VCaP (cell line): ENCODE results near the gene HOXD10.

Source experiments
- H3K27ac ChIP-seq: fragments of 450-650 bp; 2 replicates; pipeline ENCODE4 v1.5.1; 2017
- TF ChIP-seq, protein P1 (sequence below): fragments of 450-650 bp; conservative IDR thresholded peaks from 2 replicates; pipeline ENCODE4 v1.5.1; 2017; ENCODE audit warnings: mild to moderate bottlenecking, moderate library complexity

HOXD10 gene

DNA sequence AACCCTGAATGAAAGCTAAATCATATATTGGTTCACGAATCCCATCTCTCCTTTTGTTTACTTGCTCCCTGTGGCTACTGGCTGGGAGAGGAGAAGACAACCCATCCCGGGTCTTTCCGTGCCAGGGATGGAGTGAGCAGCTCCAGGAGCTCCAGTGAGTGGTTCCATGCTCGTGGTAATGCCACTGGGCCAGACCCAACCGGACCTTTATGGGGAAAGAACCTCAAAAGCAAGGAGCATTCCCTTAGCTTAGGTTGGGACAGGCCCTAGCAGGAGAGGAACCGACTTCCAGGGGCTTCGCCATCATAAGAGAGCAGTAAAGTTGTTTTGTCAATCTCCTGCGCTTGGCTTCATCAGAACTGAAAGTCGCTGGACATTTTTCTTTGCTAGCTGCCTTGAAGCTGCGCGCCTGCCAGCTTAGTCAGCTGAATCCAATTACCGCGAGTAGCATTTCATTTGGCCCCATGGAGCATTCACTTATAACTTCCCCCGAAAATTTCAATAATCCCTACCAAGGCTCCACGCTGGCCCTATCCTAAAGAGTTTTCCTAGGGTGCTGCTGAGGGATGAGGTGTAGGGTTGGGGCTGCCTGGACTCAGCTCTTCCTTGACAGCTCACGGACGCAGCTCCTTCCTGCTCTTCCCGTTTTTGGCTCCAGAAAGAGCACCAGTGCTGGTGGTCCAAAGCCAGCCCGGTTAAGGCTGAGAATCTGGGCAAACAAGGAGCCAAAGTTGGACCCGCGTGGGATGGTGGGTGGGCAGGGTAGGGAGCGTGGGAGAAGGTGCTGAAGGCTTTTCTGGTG is 45.4 kb downstream of the HOXD10 start:
- TF ChIP-seq, protein P1, sequence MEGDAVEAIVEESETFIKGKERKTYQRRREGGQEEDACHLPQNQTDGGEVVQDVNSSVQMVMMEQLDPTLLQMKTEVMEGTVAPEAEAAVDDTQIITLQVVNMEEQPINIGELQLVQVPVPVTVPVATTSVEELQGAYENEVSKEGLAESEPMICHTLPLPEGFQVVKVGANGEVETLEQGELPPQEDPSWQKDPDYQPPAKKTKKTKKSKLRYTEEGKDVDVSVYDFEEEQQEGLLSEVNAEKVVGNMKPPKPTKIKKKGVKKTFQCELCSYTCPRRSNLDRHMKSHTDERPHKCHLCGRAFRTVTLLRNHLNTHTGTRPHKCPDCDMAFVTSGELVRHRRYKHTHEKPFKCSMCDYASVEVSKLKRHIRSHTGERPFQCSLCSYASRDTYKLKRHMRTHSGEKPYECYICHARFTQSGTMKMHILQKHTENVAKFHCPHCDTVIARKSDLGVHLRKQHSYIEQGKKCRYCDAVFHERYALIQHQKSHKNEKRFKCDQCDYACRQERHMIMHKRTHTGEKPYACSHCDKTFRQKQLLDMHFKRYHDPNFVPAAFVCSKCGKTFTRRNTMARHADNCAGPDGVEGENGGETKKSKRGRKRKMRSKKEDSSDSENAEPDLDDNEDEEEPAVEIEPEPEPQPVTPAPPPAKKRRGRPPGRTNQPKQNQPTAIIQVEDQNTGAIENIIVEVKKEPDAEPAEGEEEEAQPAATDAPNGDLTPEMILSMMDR = no peak

DNA sequence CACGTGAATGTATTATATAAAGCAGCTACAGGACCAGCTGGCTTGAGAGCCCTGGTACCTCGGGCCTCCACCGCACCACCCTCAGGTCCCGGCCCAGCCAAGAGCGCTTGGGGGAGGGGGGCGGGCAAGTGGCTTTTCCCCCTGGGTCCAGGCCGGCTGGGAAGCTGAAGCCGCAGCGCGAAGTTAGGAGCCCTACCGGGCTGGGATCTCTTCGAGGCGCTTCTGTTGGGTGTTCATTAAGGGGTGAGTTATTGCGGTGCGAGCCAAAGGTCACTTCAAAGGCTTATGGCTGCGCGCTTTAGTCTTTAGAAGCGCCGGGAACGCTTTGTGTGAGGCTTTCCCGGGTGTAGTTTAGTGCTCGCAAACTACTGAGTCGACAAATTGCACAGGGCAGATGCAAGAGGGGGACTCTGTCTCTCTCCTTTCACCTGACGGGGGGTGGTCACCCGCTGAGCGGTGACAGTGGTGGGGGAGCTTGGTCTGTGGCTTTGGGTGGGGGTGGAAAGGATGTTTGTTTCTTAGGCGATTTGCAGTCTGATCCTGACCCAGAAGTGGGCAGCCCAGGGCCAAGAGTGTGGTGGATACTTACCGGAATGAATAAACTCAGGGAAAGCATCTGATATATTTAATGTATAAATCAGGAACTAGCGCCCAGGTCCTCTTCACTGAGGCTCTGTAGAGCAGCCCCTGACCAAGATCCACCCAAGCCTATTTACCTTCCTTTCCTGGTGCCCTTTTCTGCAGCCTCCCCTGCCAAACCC is 46.5 kb downstream of the HOXD10 start:
- TF ChIP-seq, protein P1 = no peak
- H3K27ac ChIP-seq = no peak overlapping the region

More for the DNA sequence above, 45.4 kb downstream of the HOXD10 start:
- H3K27ac ChIP-seq = no peak overlapping the region

DNA sequence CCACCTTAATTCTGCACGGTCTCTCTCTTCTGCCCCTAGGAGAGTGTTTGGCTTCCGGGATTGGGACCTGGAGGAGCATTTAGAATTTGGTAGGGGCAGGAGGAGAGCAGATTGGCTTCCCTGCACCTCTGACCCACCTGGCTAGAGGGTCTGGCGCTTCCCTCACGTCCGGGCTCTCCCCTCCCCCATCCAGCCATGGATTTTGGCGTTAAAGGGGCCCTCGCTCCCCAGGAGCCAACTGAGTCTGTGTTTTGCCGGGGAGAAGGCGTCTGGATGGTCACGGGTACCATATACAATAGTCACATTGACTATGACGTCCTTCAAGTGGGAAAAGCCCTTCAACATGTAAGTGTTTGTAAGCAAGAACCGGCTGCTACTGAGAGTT is 47.1 kb downstream of the HOXD10 start:
- TF ChIP-seq, protein P1 = no peak
- no peak overlapping the region for H3K27ac ChIP-seq

DNA sequence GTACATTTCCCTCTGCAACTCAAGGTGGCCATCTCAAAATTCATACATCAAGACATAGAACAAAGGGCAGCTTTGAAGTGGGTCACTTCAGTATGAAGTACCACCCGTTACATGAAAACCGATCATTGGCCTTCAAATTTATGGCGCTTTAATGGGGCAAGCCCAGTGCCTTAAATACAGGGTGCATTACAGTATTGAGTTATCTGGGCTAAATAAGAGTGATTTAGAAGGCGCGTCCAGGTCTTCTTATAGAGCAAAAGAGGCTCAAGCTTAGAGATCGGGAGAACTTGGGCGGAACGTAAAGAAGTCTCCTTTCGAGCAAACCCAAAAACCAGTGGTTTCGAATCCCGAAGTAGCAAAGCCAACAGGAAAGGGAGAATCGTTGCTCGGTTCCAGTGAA is 47.6 kb downstream of the HOXD10 start:
- TF ChIP-seq, protein P1 = no peak
- no peak overlapping the region for H3K27ac ChIP-seq

DNA sequence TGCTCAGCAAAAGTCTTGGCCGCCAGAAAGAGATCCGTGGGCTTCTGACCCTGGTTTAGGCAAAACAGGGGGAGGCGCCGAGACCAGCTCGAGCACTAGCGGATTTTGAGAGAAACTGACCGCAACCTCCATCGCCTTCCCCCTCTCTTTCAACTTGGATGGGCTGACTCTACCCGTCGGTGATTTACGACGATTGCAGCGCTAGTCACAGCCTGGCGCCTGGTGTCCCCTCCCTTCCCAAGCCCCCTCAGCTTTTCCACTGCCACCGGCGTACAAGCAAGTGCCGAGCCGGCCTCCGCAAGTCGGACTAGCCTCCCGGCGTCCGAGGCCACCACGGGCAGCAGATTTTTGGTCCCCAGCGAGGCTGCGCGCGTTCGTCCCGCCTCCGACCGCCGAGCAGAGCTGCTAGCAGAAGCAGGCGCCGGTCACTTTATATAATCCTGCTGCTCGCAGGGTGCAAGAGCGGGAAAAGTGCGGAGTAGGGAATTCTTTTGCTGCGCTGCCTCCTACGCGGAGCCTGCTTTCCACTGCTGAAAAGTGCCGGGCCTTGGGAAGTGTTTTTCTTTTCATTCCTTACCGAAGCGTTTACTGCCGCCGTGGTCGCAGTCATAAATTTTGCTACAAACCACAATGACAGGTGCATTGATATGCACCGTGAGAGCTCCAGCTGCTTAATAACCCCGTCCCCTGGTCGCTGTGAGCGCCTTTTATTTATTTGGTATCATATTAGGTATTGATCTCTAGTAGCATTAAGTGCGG is 48.2 kb downstream of the HOXD10 start:
- H3K27ac ChIP-seq = no peak overlapping the region
- TF ChIP-seq, protein P1 = no peak

DNA sequence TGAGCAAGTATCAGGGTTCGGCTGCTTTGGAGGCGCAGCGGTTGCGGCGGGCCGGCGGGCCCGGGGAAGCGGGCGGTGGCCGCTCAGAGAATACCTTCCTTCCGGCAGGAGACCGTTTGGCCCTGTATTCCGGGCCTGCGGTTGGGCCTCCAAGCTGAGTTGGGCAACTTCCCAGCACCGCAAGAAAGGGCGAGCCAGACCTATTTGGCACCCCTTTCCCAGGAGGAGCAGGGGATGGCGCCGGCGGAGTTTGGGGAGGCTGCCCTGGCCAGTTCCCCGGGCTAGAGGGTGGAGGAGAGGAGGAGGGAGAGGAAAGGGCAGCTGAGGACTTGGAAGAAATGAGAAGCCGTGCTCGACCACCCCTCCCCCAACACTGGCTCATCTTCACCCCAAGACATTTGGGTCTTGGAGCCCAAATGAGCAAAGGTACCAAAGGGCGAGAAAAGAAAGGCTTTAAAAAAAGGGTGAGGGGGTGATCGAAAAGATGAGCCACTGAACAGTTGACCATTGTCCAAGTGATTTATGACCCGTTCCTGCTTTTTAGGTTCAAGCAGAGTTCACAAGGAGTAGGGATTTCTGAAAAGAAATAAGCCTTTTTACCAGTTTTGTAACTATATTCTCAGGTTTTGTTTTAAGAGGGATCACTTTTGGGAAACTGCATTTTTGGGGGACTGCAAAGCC is 48.9 kb downstream of the HOXD10 start:
- H3K27ac ChIP-seq = no peak overlapping the region

More for the DNA sequence above, 48.9 kb downstream of the HOXD10 start:
- TF ChIP-seq, protein P1 = no peak
